HG03342 (cell line): ENCODE data around the gene POLR1A.

Experiments
- ATAC-seq: cut with Tn5 transposase; IDR thresholded peaks from one replicate; pipeline ENCODE4 v1.9.1; 2021; ENCODE audit warnings: mild to moderate bottlenecking, moderate library complexity; ENCODE audit not compliant: unreplicated experiment

POLR1A gene

GRCh38 chr2:86065512-86065911 lies 40.2 kb downstream of the POLR1A start:
- ATAC-seq: no peak

DNA sequence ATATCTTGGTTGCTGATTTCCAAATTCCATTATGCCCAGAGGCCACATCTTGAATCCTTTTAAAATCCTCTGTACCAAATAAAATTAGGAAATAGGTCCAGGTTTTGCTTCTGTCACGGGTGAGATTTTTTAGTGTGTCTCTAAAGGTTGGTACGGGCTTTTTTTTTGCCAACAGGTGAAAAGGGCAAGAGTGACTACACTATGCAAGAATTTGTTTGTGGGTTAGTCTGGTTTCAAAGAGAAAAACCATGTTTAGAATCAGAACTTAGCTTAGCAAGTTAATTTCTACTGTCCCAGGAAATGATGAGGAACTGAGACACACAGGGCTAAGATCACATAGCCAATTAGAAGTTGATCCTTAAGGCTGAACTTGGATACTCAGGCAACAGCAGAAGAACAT lies 41.7 kb downstream of the POLR1A start:
- no peak for ATAC-seq

DNA sequence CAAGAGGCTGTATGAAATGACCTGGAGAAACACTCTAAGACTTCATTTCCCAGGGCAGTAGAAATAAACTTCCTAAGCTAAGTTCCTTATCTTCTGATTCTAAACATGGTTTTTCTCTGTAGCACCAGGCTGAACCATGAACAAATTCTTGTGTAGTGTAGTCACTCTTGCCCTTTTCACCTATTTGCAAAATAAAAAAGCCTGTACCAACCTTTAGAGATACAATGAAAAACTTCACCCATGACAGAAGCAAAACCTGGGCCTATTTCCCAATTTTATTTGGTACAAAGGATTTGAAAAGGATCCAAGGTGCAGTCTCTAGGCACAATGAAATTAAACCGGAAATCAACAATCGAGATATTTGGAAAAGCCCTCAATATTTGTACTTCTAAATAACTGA lies 43.6 kb downstream of the POLR1A start:
- no peak for ATAC-seq

DNA sequence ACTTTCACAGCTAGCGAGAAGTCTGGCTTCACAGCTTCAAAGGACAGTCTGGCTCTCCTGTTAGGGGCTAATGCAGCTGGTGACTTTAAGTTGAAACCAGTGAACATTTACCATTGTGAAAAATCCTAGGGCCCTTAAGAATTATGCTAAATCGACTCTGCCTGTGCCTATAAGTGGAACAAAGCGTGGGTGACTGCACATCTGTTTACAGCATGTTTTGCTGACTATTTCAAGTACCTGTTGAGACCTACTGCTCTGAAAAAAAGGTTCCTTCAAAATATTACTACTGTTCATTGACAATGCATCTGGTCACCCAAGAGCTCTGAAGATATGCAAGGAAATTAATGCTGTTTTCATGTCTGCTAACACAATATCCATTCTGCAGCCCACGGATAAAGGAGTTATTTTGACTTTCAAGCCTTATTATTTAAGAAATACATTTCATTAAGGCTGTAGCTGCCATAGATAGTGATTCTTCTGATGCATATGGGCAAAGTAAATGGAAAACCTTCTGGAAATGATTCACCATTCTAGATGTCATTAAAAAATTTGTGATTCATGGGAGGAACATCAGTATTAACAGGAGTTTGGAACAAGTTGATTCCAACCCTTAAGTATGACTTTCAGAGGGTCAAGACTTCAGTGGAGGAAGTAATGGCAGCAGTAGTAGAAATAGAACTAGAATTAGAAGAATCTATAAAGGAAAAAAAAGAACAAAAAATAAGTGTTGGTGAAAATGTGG lies 48.9 kb downstream of the POLR1A start:
- no peak for ATAC-seq

GRCh38 chr2:86055314-86055713 lies 50.4 kb downstream of the POLR1A start:
- no peak for ATAC-seq

DNA sequence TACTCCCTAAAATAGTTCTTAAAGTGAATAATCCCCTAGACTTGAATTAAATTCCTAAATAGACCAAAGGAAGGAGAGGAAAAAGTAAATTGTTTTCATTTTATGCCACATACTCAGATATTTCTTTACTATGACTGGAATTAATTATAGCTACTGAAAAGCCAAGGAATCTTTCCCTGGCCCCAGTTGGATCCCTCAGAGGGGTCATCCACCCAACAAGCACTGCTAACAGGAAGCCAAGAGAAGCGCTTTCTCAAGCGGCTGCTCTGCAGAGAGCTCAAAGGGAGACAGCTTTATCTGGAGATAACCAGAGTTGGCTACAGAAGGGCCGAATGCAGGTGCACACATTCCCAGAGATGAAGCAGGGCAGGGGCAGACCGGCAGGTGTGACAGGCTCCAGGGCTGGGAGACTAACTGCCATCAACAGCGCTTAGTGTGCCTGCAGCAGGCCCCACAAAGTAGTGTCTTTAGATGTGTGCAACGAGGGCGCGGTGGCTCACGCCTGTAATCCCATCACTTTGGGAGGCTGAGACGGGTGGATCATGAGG lies 51.1 kb downstream of the POLR1A start:
- no peak for ATAC-seq

GRCh38 chr2:86053166-86053565 lies 52.5 kb downstream of the POLR1A start:
- ATAC-seq: no peak

GRCh38 chr2:86052676-86053075 lies 53.0 kb downstream of the POLR1A start:
- ATAC-seq: no peak

- ATAC-seq: no peak
Measured at GRCh38 chr2:86052265-86052664, 53.4 kb downstream of the POLR1A start.

DNA sequence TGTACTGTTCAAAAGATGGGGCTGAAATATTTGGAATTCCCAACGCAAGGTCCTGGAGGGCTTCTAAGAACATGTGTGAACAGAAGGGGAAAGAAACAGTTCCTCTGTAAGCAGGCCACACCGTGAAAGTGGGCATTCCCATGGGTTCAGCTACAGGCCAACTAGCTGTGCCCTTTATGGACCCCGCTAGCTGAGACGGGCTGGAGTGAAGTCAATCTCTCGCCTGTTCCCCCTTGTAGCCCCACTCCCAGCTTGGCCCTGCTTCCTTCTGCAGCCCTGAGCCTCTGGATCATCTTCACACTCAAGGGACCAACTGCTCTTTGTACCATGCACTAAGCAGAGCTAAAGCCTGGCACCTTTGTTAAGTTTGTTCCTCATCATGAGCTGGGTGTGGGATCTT lies 55.4 kb downstream of the POLR1A start:
- ATAC-seq: no peak

DNA sequence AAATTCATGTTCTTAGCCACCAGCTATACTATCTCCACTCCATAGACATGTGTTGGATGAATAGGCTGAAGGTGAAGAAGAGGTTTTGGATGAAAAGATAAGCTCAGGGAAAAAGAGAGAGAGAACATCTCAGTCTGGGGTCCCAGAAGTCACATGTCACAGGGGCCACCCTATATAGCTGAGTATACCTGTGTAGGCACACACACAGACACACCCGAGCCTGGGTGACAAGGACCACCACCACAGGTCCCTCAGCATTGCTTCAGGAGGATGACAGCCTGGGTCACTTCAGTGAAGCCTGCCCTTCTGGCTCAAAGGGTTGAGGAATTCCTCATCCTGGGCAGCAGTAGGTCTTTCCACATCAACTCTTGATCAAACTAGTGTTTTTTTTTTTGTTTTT lies 56.2 kb downstream of the POLR1A start:
- ATAC-seq: no peak

GRCh38 chr2:86048888-86049287 lies 56.8 kb downstream of the POLR1A start:
- no peak for ATAC-seq

GRCh38 chr2:86048383-86048701 lies 57.3 kb downstream of the POLR1A start:
- ATAC-seq: no peak

GRCh38 chr2:86047575-86048382 lies 57.9 kb downstream of the POLR1A start:
- ATAC-seq: no peak

DNA sequence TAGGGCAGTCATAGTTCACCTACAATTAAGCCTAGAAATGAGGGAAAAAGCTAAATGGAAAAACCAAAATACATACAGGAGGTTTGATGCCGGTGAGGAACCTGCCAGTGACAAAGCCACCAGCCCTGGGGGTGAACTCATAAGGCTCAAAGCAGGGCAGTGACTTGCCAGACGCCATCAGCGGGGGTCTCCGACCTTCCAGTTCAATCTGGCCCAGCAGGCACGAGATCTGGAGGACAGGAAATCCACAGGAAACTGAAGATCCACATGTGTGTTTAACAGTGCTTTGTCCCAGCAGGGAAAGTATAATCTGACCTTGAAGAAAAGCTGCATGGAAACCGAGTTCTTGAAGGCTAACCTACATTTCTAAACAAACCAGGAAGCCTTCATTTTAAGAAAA lies 60.1 kb downstream of the POLR1A start:
- ATAC-seq: no peak

DNA sequence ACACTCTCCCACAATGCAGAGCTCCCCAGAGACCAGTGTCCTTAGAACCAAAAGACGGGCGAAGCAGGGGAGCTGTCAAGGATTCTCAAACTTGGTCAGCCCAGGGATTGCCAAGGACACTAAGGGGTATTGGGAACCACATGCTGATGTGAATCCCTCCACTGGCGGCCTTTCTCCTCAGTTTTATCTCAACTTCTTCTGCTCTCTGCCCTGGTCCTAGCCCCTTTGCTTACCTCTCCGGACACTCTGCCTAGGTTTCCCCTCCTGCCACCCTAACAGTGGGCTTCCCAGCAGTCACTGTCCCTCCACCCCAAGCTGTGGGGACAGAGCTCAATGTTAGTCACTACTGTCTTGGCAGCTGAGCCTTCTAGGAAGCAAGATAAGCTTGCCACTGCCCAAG lies 61.1 kb downstream of the POLR1A start:
- ATAC-seq: no peak

- no peak for ATAC-seq
Measured at GRCh38 chr2:86044045-86044444, 61.6 kb downstream of the POLR1A start.

GRCh38 chr2:86042256-86043168 lies 63.2 kb downstream of the POLR1A start:
- no peak for ATAC-seq

DNA sequence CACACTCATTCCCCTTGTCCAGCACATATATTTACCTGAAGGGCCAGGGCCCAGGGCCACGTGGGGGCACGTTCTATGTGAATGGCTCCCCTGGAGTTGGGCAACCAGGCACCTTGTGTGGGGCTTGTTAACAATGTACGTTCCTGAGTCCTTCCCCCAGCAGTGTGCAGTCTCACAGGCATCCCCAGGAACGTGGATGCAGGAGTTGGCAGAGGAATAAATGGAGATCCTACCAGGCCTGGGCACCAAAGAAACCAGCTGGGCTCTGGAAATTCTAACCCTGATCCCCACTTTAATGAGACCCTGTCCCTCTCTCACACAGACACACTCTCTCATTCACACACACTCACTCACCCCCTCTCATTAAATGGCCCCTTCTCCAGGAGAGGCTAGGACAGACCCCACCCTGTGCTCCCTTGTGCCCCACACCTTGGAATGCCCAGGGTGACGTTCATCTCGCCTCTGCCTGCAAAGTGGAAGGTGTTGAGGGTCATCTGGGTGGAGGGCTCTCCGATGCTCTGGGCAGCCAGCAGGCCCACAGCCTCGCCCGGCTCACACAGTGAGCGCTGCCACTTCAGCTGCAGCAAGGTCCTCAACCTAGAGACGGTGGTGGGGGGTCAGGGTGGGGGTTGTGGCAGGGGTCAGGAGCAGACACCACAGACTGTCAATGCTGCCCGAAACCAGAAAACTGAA lies 65.6 kb downstream of the POLR1A start:
- ATAC-seq: no peak

GRCh38 chr2:86039178-86039962 lies 66.3 kb downstream of the POLR1A start:
- no peak for ATAC-seq
